Gastroesophageal sphincter (tissue), 4 donors: ENCODE measurements around the gene HOXB7. TPM values are rescaled to one million over a fixed set of nuclear protein-coding genes. Genes with fewer than 3 reads are reported as not detected.

Source experiments
- ATAC-seq: fragments of 150-250 bp; one replicate; pipeline ENCODE4 v1.9.1; 2016; ENCODE audit warnings: mild to moderate bottlenecking, moderate library complexity
- H3K27ac ChIP-seq, 4 donors: fragments of 200-600 bp; sonication (generic) in 3 of 4; 1 replicate in 3 of 4; 2 replicates in 1 of 4; pipeline ENCODE4 v1.5.1; 2016 to 2019
- H3K27me3 ChIP-seq: fragments of 200-600 bp; sonication (generic); one replicate; pipeline ENCODE4 v1.5.1; 2019
- H3K36me3 ChIP-seq, 2 donors: fragments of 200-600 bp; sonication (generic); one replicate each; pipeline ENCODE4 v1.5.1; 2019; ENCODE audit warnings: control low read depth in 1 of 2
- H3K4me1 ChIP-seq, 3 donors: fragments of 200-600 bp; sonication (generic); 1 replicate in 2 of 3; 2 replicates in 1 of 3; pipeline ENCODE4 v1.5.1; 2016 to 2019; ENCODE audit warnings: control low read depth in 2 of 3
- H3K4me3 ChIP-seq, 2 donors: fragments of 200-600 bp; sonication (generic); one replicate each; pipeline ENCODE4 v1.5.1; 2019; ENCODE audit warnings: mild to moderate bottlenecking in 1 of 2, moderate library complexity in 1 of 2
- H3K9me3 ChIP-seq, 3 donors: fragments of 200-600 bp; sonication (generic); one replicate each; pipeline ENCODE4 v1.5.1; 2017 to 2019; ENCODE audit warnings: control low read depth in 2 of 3
- EP300 ChIP-seq: sonication (generic); formaldehyde crosslinking; IDR thresholded peaks from one replicate; pipeline ENCODE4 v1.6.1; 2017; ENCODE audit warnings: antibody characterized with exemption, mild to moderate bottlenecking
- POLR2A ChIP-seq, 2 donors: fragments of 450-650 bp; IDR thresholded peaks; one replicate each; pipeline ENCODE4 v1.6.1; 2017; ENCODE audit warnings: antibody characterized with exemption in 2 of 2, mild to moderate bottlenecking in 2 of 2, moderate library complexity in 1 of 2
- POLR2AphosphoS5 ChIP-seq: sonication (generic); formaldehyde crosslinking; IDR thresholded peaks from one replicate; pipeline ENCODE4 v1.6.1; 2017; ENCODE audit warnings: antibody characterized with exemption
- WGBS, 2 donors: methylation state at CpG; one replicate each; pipeline ENCODE4 v1.1.5; 2018; ENCODE audit warnings: low coverage in 1 of 2; 5-methylcytosine and 5-hydroxymethylcytosine counted together
- total RNA-seq, 4 donors: library from RNA; depleted of rRNA; stranded (reverse); fragments of >200 nt; gene quantifications; one replicate each; pipeline ENCODE4 v1.1.0, GENCODE V29; 2016
- TF ChIP-seq, protein P1 (sequence below), 4 experiments: fragments of 200-600 bp in 2 of 4; fragments of 450-650 bp in 2 of 4; sonication (generic) in 1 of 4; IDR thresholded peaks; one replicate each; pipeline ENCODE4 v1.5.1; 2017 to 2019; ENCODE audit warnings: antibody characterized with exemption in 4 of 4, mild to moderate bottlenecking in 2 of 4, moderate library complexity in 2 of 4

The HOXB7 gene
- total RNA-seq, 4 donors from 2014 or later: 0.78 to 8.9 (median 3.0) TPM

DNA sequence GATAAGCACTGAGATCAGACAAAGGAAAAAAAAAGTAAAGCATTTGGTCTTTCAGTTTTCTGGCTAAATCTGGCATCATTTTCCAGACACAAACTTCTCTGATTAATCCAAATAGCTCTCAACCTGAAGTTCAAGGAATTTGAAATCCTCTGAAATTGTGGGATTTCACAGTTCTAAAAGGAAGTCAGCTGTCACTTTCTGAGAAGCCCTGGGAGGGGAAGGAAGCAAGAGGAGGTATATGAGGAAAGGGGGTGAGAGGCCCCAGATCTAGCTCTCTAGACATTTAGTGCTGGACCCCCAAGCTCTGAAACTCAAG lies 32.8 kb upstream of the HOXB7 start:
- no peaks in the 10 kb centered on the region for H3K36me3 ChIP-seq
- H3K9me3 ChIP-seq: no peaks in the 10 kb centered on the region
- no peak for ATAC-seq
- peaks cover 100% of the 10 kb centered on the region for H3K27me3 ChIP-seq
- H3K4me3 ChIP-seq: no peak overlapping the region
- peaks cover 0 to 30% (median 12%) of the 10 kb centered on the region in 3 donors for H3K4me1 ChIP-seq
- H3K27ac ChIP-seq: no peak overlapping the region
- TF ChIP-seq EP300 (no peak), POLR2A (IDR thresholded peaks at IDR 0.05) (no peak), POLR2AphosphoS5 (no peak)
- TF ChIP-seq, protein P1, sequence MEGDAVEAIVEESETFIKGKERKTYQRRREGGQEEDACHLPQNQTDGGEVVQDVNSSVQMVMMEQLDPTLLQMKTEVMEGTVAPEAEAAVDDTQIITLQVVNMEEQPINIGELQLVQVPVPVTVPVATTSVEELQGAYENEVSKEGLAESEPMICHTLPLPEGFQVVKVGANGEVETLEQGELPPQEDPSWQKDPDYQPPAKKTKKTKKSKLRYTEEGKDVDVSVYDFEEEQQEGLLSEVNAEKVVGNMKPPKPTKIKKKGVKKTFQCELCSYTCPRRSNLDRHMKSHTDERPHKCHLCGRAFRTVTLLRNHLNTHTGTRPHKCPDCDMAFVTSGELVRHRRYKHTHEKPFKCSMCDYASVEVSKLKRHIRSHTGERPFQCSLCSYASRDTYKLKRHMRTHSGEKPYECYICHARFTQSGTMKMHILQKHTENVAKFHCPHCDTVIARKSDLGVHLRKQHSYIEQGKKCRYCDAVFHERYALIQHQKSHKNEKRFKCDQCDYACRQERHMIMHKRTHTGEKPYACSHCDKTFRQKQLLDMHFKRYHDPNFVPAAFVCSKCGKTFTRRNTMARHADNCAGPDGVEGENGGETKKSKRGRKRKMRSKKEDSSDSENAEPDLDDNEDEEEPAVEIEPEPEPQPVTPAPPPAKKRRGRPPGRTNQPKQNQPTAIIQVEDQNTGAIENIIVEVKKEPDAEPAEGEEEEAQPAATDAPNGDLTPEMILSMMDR (IDR thresholded peaks at IDR 0.05): no peak

DNA sequence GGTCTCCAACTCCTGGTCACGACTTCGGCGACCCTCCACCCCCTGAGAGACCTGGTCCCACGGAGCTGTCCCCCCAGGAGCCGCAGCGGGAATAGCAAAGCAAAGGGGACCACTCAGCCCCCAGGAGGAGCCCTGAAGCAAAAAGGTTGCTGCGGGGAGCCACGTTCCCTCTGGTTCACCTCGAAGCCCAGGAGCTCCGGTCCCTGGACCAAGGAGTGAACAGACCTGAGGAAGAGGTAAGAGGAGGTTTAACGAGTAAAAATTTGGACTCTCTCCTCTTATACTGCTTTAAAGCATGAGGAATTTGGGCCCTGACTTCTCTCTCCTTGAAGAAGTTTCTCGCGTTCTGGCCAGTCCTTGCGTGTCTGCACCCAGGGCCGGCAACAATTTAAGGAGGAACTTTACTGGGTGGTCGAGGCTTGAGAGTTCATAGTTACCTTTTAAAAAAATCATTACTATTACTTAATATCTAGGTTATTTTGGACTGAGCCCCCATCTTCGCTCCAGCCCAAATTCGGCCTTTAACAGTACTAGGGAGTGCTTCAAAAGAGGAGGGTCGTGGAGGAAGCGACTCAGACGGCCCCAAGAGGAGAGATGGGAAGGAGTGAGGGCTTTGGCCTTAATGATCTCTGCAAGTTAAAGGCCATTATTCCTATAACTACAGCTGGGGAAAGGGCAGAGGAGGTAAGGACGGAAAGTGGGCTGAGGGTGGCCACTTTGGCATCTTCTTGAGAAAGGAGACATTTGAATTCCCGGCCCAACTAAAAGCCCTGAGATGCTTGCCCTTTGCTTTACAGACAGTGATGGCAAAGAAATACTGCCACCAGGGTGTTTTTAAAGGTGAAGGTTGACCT lies 32.3 kb upstream of the HOXB7 start:
- TF ChIP-seq POLR2AphosphoS5 (no peak), POLR2A (IDR thresholded peaks at IDR 0.05) (no peak)
- TF ChIP-seq, protein P1 (IDR thresholded peaks at IDR 0.05): no peak
- Histone ChIP-seq H3K9me3 (no peaks in the 10 kb centered on the region), H3K36me3 (no peaks in the 10 kb centered on the region), H3K4me1 (peaks cover 0 to 30% (median 12%) of the 10 kb centered on the region in 3 donors), H3K4me3 (no peak overlapping the region), H3K27me3 (peaks cover 100% of the 10 kb centered on the region), H3K27ac (no peak overlapping the region)
- WGBS, 2 donors: 21 to 38% methylated on average over 8 to 15 of the region's 23 CpGs
- ATAC-seq: no peak

- Histone ChIP-seq H3K27ac (no peak overlapping the region), H3K4me3 (no peak overlapping the region), H3K4me1 (peaks cover 0 to 25% (median 7%) of the 10 kb centered on the region in 3 donors), H3K9me3 (no peaks in the 10 kb centered on the region), H3K36me3 (no peaks in the 10 kb centered on the region), H3K27me3 (peaks cover 100% of the 10 kb centered on the region)
- TF ChIP-seq POLR2AphosphoS5: no peak
- TF ChIP-seq, protein P1 (IDR thresholded peaks at IDR 0.05): no peak
- no peak for TF ChIP-seq POLR2A (IDR thresholded peaks at IDR 0.05)
- no peak for ATAC-seq
- whole genome bisulfite sequencing, 2 donors: 21% methylated on average over 6 of the region's 58 CpGs; no CpG with 5 or more reads in 1 of the 2 donors
Observed at GRCh38 chr17:48642059-48642842, 31.4 kb upstream of the HOXB7 start.

- Histone ChIP-seq H3K27ac (no peak overlapping the region), H3K36me3 (no peaks in the 10 kb centered on the region), H3K4me3 (no peak overlapping the region), H3K4me1 (peaks cover 0 to 22% (median 2%) of the 10 kb centered on the region in 3 donors), H3K9me3 (no peaks in the 10 kb centered on the region), H3K27me3 (peaks cover 100% of the 10 kb centered on the region)
- no peak for ATAC-seq
- no peak for TF ChIP-seq POLR2A (IDR thresholded peaks at IDR 0.05)
- TF ChIP-seq EP300: no peak
- TF ChIP-seq, protein P1 (IDR thresholded peaks at IDR 0.05): no peak
- TF ChIP-seq POLR2AphosphoS5: no peak
- WGBS, 2 donors: 3% methylated on average over 14 of the region's 29 CpGs; no CpG with 5 or more reads in 1 of the 2 donors
Observed at GRCh38 chr17:48641541-48642058, 30.8 kb upstream of the HOXB7 start.
